Colonic mucosa (tissue), 4 donors: Measurements from ENCODE around the gene MTOR. TPM values are rescaled to one million over a fixed set of nuclear protein-coding genes. Genes with fewer than 3 reads are reported as not detected.

ENCODE experiments used
- DNase-seq: peaks from one replicate; pipeline ENCODE4 v3.0.0-alpha.2; 2020
- H3K27ac ChIP-seq: fragments of 200-600 bp; one replicate; pipeline ENCODE4 v1.8.0; 2021
- H3K27me3 ChIP-seq: fragments of 200-600 bp; one replicate; pipeline ENCODE4 v1.8.0; 2021
- H3K36me3 ChIP-seq: fragments of 200-600 bp; one replicate; pipeline ENCODE4 v1.8.0; 2021
- H3K4me1 ChIP-seq: fragments of 200-600 bp; one replicate; pipeline ENCODE4 v1.8.0; 2021; ENCODE audit warnings: mild to moderate bottlenecking
- H3K4me3 ChIP-seq: fragments of 200-600 bp; one replicate; pipeline ENCODE4 v1.8.0; 2021
- H3K9ac ChIP-seq, 2 donors: one replicate each; pipeline ENCODE4 v1.7.0; 2013; ENCODE audit warnings: control low read depth in 2 of 2, low read depth in 2 of 2, low read length in 2 of 2
- H3K9me3 ChIP-seq: fragments of 200-600 bp; one replicate; pipeline ENCODE4 v1.8.0; 2021
- intact Hi-C: fragments of 100-400 bp; cut with DNase I; formaldehyde crosslinking; loops from one replicate; pipeline ENCODE4 v1.14.1; 2022
- total RNA-seq, 2 donors: library from RNA; stranded (reverse); fragmentation: NEBNext Ultra II Directional in 1 of 2; extraction: Animal tissue kit (Norgen Biotek cat#: 25700) in 1 of 2; gene quantifications; one replicate each; pipeline ENCODE4 v1.2.1, GENCODE V29; 2021
- TF ChIP-seq, protein P1 (sequence below): fragments of 200-600 bp; IDR thresholded peaks from one replicate; pipeline ENCODE4 v1.8.0; 2022; ENCODE audit warnings: antibody characterized with exemption, mild to moderate bottlenecking
- donor health status: healthy.
- donor health status: DM: no; HTN: no; CAD: no.
- donor health status: DM: no; HTN: no; CAD: no.

MTOR gene
- total RNA-seq, 2 donors from 2014 or later, result 29.9 to 50.2 TPM

GRCh38 chr1:11130406-11130805 lies 131.9 kb downstream of the MTOR start:
- no peak for DNase-seq
- TF ChIP-seq, protein P1, sequence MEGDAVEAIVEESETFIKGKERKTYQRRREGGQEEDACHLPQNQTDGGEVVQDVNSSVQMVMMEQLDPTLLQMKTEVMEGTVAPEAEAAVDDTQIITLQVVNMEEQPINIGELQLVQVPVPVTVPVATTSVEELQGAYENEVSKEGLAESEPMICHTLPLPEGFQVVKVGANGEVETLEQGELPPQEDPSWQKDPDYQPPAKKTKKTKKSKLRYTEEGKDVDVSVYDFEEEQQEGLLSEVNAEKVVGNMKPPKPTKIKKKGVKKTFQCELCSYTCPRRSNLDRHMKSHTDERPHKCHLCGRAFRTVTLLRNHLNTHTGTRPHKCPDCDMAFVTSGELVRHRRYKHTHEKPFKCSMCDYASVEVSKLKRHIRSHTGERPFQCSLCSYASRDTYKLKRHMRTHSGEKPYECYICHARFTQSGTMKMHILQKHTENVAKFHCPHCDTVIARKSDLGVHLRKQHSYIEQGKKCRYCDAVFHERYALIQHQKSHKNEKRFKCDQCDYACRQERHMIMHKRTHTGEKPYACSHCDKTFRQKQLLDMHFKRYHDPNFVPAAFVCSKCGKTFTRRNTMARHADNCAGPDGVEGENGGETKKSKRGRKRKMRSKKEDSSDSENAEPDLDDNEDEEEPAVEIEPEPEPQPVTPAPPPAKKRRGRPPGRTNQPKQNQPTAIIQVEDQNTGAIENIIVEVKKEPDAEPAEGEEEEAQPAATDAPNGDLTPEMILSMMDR, result no peak
- Histone ChIP-seq H3K4me1 (no peaks in the 10 kb centered on the region), H3K27ac (no peak overlapping the region), H3K9me3 (no peaks in the 10 kb centered on the region), H3K9ac (no peak overlapping the region), H3K36me3 (peaks cover 13% of the 10 kb centered on the region), H3K27me3 (no peaks in the 10 kb centered on the region), H3K4me3 (no peak overlapping the region)
- intact Hi-C loops, result no loop called here

DNA sequence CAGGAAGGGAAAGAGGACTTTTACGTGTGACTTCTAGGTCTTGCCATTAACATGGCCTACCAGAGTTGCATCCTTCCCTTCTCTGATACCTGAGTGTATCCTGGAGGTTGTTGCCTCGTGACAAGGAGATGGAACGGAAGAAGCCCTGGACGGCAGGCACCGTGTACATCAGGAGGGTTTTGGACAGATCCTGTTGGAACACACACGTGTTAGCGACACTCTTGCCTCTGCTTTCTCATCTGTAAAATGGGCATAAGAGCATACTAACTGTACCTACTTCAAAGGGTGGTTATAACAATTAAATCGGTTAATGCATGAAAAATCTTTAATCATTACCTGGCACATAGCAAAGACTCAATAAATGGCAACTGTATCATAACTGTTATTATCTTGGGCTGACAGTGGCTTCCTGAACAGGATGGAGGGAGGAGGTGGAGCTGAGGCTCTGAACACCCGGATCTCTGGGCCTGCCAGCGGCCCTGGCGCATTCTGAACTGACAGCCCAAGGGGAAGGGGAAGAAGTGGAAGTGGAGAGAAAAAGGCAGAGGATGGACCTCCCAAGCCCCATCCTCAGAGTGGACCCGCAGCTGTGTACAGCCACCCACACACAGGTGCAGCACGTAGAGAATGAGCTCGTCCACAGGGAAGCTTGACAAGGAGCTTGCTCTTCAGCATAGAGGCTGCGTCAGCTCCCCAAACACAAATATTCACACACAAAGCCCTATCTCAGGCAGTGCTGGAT lies 132.5 kb downstream of the MTOR start:
- H3K4me3 ChIP-seq, result no peak overlapping the region
- no peaks in the 10 kb centered on the region for H3K4me1 ChIP-seq
- intact Hi-C loops, result no loop called here
- H3K36me3 ChIP-seq, result peaks cover 13% of the 10 kb centered on the region
- TF ChIP-seq, protein P1, result no peak
- DNase-seq, result no peak
- H3K9ac ChIP-seq, result no peak overlapping the region
- H3K27me3 ChIP-seq, result no peaks in the 10 kb centered on the region
- H3K27ac ChIP-seq, result no peak overlapping the region
- no peaks in the 10 kb centered on the region for H3K9me3 ChIP-seq

GRCh38 chr1:11126569-11126968 lies 135.8 kb downstream of the MTOR start:
- no peak overlapping the region for H3K27ac ChIP-seq
- H3K36me3 ChIP-seq, result peaks cover 13% of the 10 kb centered on the region
- no peaks in the 10 kb centered on the region for H3K4me1 ChIP-seq
- no peak for DNase-seq
- intact Hi-C loops, result no loop called here
- no peak overlapping the region for H3K4me3 ChIP-seq
- no peak overlapping the region for H3K9ac ChIP-seq
- no peaks in the 10 kb centered on the region for H3K9me3 ChIP-seq
- H3K27me3 ChIP-seq, result no peaks in the 10 kb centered on the region
- TF ChIP-seq, protein P1, result no peak

DNA sequence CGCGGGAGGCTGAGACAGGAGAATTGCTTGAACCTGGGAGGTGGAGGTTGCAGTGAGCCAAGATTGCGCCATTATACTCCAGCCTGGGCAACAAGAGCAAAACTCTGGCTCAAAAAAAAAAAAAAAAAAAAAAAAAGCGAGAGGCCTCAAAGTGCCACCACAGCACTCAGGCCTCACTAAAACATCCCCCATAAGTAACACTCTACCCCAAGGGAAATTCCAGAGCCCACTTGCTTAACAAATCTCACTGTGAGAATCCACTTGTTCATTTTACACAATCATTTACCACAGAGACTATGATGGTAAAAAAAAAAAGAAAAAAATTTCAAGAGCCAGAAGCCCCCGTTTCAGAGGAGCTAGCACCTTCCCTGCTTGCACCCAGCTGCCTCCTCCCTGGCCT lies 136.4 kb downstream of the MTOR start:
- Histone ChIP-seq H3K9me3 (no peaks in the 10 kb centered on the region), H3K4me1 (no peaks in the 10 kb centered on the region), H3K4me3 (no peak overlapping the region), H3K36me3 (peaks cover 13% of the 10 kb centered on the region), H3K27me3 (no peaks in the 10 kb centered on the region), H3K9ac (no peak overlapping the region), H3K27ac (no peak overlapping the region)
- no peak for DNase-seq
- TF ChIP-seq, protein P1, result no peak
- intact Hi-C loops, result no loop called here

GRCh38 chr1:11124965-11125364 lies 137.4 kb downstream of the MTOR start:
- H3K36me3 ChIP-seq, result peaks cover 13% of the 10 kb centered on the region
- TF ChIP-seq, protein P1, result no peak
- no peak for DNase-seq
- no peak overlapping the region for H3K9ac ChIP-seq
- no peaks in the 10 kb centered on the region for H3K4me1 ChIP-seq
- no peaks in the 10 kb centered on the region for H3K9me3 ChIP-seq
- intact Hi-C loops, result no loop called here
- no peak overlapping the region for H3K4me3 ChIP-seq
- no peak overlapping the region for H3K27ac ChIP-seq
- no peaks in the 10 kb centered on the region for H3K27me3 ChIP-seq
